Measurements from ENCODE around the gene PCDHB6.
A peak's percentile ranks its signal among the peaks of the same experiment; 100 is the strongest.
"Not testable (repeated sequence)": the region's sequence is repeated elsewhere in the genome, so short reads cannot be mapped to it uniquely, and the experiment has no call there.

PCDHB6 gene

DNA sequence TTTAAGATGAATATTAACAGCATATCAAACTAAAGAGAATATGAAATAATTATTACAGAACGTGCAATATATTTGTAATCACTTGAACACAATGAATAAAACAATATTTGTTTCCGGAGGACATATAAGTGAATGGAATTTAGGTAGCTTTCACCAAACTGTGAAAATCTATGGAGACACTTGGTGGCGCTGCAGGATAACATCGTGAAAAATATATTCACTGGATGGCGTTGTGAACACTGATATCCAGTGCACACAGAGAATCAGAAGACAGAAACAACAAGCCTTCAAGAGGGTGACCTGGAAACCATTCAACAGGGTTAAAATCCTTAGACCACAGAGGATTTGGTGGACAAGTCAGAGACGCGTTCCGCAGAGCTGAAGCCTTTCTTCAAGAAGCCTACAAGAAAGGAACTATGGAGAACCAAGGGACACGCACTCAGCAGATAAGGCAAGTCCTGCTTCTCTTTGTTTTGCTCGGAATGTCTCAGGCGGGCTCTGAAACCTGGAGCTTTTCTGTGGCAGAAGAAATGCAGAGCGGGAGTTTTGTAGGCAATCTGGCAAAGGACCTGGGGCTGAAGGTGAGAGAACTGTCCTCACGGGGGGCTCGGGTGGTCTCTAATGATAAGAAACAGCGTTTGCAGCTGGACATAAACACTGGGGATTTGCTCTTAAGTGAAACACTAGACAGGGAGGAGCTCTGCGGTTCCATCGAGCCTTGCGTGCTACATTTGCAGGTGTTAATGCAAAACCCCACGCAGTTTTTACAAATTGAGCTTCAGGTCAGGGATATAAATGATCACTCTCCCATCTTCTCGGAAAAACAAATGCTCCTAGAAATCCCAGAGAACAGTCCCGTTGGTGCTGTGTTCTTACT, 49.7 kb downstream of the PCDHB6 start, which contains the start of gene PCDHB11:
TSS of gene PCDHB11 (plus strand) at position 269 of the 877 bp plus-strand sequence. CDS start at position 417, 148 bp downstream.
- TF ChIP-seq POLR2AphosphoS5 (IDR thresholded peaks at IDR 0.05; ENCODE audit: borderline replicate concordance, low read depth, low read length), result peak; percentile 45; the same call in 1 of the 2 replicates
- no peak for TF ChIP-seq FOXP2 (optimal IDR thresholded peaks at IDR 0.05; ENCODE audit: control extremely low read depth, extremely low read length, insufficient read depth)
- peak within 1 kb of the TSS; percentile 88 for H3K4me3 ChIP-seq
- DNase-seq (ENCODE audit: low read depth, low spot score), result peak; percentile 75
- no peaks in the 10 kb centered on the region for H3K36me3 ChIP-seq (ENCODE audit: insufficient read depth, low read length)
- H3K27ac ChIP-seq, result no peak within 1 kb of the TSS
- no peaks in the 10 kb centered on the region; the same call in 1 of the 2 replicates for H3K9me3 ChIP-seq (ENCODE audit: low read depth, low read length)
- peak within 1 kb of the TSS; percentile 84 for H3K9ac ChIP-seq (ENCODE audit: insufficient read length)

DNA sequence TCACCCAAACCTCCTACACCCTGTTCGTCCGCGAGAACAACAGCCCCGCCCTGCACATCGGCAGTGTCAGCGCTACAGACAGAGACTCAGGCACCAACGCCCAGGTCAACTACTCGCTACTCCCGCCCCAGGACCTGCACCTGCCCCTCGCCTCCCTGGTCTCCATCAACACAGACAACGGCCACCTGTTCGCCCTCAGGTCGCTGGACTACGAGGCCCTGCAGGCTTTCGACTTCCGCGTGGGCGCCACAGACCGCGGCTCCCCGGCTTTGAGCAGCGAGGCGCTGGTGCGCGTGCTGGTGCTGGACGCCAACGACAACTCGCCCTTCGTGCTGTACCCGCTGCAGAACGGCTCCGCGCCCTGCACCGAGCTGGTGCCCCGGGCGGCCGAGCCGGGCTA, 51.3 kb downstream of the PCDHB6 start:
- H3K9me3 ChIP-seq (ENCODE audit: low read depth, low read length); H3K36me3 ChIP-seq (ENCODE audit: insufficient read depth, low read length); H3K9ac ChIP-seq (ENCODE audit: insufficient read length); H3K4me3 ChIP-seq; DNase-seq (ENCODE audit: low read depth, low spot score); H3K27ac ChIP-seq: not testable (repeated sequence)

DNA sequence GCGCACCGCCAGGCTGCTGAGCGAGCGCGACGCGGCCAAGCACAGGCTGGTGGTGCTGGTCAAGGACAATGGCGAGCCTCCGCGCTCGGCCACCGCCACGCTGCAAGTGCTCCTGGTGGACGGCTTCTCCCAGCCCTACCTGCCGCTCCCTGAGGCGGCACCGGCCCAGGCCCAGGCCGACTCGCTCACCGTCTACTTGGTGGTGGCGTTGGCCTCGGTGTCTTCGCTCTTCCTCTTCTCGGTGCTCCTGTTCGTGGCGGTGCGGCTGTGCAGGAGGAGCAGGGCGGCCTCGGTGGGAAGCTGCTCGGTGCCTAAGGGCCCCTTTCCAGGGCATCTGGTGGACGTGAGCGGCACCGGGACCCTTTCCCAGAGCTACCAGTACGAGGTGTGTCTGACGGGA, 51.8 kb downstream of the PCDHB6 start:
- H3K4me3 ChIP-seq; H3K27ac ChIP-seq; H3K36me3 ChIP-seq (ENCODE audit: insufficient read depth, low read length); H3K9ac ChIP-seq (ENCODE audit: insufficient read length); H3K9me3 ChIP-seq (ENCODE audit: low read depth, low read length); DNase-seq (ENCODE audit: low read depth, low spot score): not testable (repeated sequence)
